ENCODE measurements around the gene BTBD2.
"Not testable (repeated sequence)": the region's sequence is repeated elsewhere in the genome, so short reads cannot be mapped to it uniquely, and the experiment has no call there.

The BTBD2 gene

GRCh38 chr19:2012941-2013682 lies 2.4 kb downstream of the BTBD2 start:
- no peak for DNase-seq

DNA sequence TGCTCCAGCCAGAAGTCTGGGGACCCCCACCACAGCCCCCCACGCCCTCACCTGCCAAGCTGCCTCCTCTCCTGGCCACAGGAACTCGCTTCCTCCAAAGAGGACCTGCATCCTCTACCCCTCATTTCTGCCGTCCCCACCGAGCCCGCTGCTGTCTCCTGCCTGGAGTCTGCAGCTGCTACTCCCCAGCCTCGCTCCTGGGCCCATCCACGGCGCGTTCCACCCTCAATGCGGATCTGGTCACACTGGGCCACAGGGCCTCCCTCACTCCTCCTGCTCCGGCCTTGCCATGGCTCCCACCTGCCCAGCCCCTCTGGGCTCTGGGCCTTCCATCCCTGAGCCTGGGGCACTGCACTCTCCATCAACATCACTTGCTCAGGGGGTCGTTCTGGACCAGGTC lies 4.3 kb downstream of the BTBD2 start:
- DNase-seq = no peak

- DNase-seq = no peak
These were observed 5.3 kb downstream of the BTBD2 start for GRCh38 chr19:2010135-2010668.

GRCh38 chr19:2003874-2004273 lies 11.6 kb downstream of the BTBD2 start:
- DNase-seq = no peak

- no peak for DNase-seq
These were observed 15.5 kb downstream of the BTBD2 start for GRCh38 chr19:1999856-2000515.

DNA sequence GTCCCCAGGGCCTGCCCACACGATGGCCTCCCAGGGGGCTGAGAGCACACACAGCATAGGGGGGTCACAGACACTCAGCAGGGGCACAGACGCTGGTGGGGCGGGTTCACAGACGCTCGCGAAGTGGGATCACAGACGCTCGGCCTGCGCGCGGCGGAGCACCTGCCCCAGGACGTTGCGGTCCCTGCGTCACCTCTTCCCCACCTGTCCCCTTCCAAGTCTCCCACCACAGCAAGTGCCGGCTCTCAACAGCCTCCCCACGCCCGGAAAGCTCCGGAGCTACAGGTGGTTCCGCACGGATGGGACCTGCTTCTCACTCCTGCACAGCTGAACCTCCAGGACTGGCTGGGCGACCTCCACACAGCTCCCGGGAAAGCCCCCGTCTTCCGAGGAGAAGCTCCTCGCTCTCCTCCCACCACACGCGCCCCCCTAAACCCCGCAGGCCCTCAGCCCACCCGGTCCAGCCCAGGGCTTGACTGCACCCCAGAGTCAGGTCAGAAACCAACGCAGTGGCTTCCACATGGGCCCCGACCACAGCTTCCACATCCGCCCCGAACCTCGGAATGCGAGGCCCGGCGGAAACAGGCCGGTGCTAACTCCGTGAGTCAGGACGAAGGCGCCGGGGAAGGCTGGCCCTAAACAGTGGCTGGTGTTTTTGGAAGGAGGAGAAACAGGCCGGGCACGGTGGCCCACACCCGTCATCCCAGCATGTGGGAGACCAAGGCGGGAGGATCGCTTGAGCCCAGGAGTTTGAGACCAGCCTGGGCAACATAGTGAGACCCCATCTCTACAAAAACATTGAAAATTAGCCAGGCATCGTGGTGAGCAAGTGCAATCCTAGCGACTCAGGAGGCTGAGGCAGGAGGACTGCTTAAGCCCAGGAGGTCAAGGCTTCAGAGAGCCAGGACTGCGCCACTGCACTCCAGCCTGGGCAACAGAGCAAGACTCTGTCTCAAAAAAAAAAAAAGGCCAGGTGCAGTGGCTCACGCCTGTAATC lies 16.5 kb downstream of the BTBD2 start:
- no peak for DNase-seq

- DNase-seq = no peak
These were observed 17.9 kb downstream of the BTBD2 start for GRCh38 chr19:1997353-1998233.

DNA sequence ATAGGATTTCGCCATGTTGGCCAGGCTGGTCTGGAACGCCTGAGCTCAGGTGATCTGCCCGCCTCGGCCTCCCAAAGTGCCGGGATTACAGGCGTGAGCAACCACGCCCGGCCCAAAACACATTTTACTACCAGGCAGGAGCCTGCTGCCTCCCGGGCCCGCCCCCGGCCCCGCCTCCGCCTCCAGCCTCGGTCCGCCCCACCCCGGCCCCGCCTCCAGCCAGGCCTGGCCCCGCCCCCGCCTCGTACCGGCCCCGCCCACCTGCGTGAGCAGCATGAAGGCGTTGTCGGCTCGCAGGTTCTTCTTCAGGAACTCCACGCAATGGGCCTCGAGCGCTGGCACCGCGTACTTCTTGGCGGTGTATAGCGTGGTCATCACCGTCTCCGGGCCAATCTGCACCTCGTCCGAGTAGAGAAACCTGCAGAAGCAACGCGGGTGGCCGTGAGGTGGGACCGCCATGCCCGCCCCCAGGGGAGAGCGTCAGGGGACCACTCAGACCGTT lies 22.7 kb downstream of the BTBD2 start:
- no peak for DNase-seq

DNA sequence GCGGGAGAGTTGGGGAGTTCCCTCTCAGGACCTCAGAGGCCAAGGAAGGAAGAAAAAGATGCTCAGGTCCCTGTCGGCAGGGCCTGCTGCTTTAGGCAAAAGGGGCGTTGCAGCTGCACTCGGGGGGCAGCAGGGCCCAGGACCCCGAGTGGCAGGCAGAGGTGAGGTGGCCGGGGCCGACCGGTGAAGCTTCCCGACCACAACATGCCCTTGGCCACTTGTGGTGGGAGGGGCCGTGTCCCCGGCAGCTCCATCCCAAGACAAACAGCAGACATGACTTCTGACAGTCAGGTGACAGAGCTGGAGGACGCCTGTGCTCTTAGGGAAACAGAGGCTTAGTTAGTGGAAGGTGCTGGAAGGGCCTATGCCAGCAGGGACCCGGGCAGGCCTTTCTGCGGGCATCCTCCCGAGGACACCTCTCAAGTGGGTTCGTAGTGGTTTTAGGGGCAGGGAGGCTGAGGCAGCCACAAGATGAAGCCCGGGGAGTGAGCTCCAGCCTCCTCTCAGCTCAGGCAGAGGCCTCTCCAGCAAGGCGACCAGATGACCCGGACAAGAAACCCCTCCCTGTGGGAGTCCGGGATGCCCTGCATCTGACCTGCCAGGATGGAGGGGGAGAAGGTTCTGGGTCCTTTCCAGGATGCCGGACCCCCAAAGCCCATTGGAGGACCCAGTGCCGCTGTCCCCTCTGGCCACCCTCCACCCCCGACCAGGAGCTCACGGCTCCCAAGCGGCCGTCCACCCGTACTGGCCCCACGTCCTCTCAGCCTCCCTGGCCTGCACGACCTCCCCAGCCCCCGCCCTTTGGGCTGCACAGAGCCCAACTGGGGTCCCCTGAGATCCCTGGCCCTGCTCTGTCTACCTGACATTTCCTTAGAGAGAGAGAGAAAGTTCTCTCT lies 24.2 kb downstream of the BTBD2 start:
- no peak for DNase-seq

DNA sequence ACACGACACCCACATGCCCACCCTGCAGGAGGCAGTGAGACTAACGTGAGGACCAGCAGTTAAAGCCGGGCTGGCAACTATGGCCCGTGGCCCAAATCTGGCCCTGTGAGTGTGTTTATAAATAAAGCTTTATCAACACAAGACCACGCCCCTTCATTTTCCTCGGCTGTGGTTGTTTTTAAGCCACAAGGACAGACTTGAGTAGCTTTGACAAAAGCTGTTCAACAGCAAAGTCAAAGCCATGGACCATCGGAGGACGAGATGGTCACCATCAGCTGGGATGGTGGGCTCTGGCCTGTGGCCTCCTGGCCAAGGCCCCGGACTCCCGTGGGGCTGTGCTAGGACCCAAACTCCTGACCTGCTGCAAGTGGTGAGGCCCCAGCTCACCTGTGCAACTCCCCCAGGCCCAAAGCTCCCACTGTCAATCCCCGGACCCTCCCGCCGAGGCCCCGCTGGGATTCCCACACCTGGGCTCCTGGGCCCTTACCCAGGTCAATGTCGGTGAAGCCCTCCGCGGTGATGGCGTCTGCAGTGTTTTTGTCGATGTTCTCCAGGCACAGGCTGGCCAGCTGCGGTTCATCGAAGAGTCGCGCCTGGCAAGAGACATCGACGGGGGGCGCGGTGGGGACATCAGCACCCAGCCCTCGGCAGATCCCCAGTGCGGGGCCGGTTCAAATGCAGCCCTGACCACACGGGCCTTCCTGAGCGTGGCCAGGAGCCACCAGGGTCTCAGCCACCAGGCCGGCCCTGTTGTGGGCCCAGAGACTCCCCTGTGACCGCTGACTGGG lies 25.1 kb downstream of the BTBD2 start:
- no peak for DNase-seq

DNA sequence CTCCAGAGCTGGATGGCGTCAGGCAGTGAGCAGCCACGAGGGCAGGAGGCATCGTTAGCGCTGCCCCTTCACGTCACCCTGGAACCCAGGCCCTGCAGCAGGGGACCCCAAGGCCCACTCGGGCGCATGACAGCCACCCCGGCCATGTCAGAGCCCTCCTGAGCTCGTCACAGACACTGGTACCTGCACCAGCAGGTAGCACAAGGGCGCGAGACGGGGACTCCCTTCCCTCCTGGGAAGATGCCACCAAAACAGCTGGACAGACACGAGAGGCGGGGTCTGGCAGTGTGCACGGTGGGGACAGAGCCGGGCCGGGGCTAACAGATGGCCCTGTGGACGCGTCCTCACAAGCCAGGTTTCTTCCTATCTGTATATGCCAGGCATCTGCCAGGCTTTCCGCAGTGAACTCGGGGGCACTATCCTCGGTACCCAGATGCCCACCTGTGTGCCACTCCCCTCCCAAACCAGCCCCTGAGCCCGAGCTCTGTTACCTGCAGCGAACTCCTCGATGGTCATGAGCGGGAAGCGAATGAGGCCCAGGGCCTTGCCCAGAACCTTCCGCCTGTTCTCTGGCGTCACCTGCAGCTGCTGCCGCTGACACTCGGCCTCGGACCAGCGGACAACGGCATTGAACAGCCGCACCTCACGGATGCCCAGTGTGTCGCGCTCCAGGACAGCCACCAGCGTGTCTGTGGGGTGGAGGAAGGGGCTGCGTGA lies 25.8 kb downstream of the BTBD2 start:
- DNase-seq = no peak

- not testable (repeated sequence) for DNase-seq
These were observed 27.1 kb downstream of the BTBD2 start for GRCh38 chr19:1988464-1988863.

- DNase-seq = no peak
These were observed 28.0 kb downstream of the BTBD2 start for GRCh38 chr19:1987197-1988187.

DNA sequence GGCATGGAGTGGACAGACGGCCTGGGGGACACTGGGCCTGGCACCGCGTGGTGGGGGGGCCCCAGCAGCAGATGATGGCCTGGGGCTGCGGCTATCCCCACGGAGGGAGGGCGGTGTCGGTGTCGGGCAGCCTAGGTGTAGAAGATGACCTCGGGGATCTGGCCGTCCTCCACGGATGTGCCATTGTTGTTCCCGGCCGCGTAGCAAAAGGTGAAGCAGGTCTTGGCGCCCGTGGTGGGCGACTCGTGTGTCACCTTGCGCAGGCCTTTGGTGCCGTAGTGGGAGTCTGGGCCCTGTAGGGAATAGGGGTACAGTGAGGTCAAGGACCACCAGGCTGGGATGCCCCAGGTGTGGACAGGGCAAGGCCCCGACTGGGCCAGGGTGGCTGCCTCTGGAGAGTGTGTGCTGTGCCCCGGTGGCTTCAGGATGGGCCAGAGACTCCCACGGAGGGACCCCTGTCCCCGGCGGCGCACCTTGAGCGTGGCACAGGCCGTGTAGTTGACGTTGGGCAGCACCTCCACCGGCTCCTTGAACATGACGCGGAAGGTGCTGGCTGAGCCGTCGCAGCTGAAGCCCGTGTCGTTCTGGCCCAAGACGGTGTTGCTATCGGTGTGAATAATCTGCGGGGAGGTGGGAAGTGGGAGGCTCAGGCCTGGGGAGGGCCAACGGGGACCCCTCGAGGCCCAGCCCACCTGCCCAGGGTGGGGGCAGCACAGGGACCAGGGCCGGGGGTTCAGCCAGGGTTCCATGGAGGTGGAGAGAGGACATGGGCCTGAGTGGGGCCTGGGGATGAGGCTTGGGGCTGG lies 29.0 kb downstream of the BTBD2 start:
- no peak for DNase-seq

DNA sequence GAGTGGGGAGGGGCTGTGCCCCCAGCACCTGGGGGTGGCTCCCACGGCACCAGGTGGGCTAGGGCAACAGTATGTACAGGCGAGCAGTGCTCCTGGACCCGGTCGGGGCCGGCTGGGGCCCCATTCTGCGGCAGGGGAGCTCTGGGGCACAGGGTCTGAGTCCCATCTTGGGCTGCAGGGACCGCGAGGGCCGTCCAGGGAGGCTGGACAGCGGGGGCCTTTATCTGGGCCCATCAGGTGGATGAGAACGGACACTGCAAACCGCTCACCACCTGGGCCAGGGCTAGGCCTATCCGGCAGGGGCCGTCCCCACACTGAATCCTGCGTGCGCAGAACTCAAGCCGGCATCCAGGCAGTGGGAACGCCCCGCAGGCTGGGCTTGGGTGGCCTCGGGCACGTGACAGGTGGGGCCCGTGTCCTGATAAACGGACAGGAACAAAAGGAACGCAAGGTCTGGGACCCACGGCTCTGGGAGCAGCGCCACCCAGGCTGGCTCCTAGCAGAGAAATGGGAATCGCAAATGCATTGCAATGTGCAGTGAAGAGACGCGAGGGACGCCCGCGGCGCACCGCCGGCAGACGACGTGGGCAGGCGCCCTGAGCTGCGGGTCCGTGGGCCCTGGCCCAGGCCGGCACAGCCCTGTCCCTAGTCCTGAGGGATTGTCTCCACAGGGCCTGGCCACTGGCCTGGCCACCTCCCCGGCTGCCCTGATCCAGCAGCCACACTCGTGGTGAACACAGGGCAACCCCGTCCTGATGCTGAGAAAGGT lies 29.7 kb downstream of the BTBD2 start:
- DNase-seq = no peak

GRCh38 chr19:1984357-1984756 lies 31.2 kb downstream of the BTBD2 start:
- DNase-seq = no peak

Data from CD4-positive, alpha-beta T cell treated with Interleukin-15 for 1 hour (primary cell).